HFFc6 (cell line): ENCODE results near the gene AQP6. TPM values are rescaled to one million over a fixed set of nuclear protein-coding genes. Genes with fewer than 3 reads are reported as not detected.
"Not testable (repeated sequence)": the region's sequence is repeated elsewhere in the genome, so short reads cannot be mapped to it uniquely, and the experiment has no call there.

Experiments
- DNase-seq: peaks from one replicate; pipeline ENCODE4 v3.0.0-alpha.2; 2018
- H3K27ac Mint-ChIP-seq: 2 replicates; pipeline ENCODE4 v1.8.0; 2020; ENCODE audit warnings: mild to moderate bottlenecking, mixed read lengths
- H3K27me3 Mint-ChIP-seq: 2 replicates; pipeline ENCODE4 v1.8.0; 2021; ENCODE audit warnings: mild to moderate bottlenecking, moderate library complexity, mixed read lengths; ENCODE audit not compliant: insufficient read depth
- H3K36me3 Mint-ChIP-seq: 2 replicates; pipeline ENCODE4 v1.8.0; 2021; ENCODE audit warnings: low read depth, mixed read lengths
- H3K4me1 Mint-ChIP-seq: 2 replicates; pipeline ENCODE4 v1.8.0; 2020; ENCODE audit warnings: low read depth, mixed read lengths
- H3K4me3 Mint-ChIP-seq: 2 replicates; pipeline ENCODE4 v1.8.0; 2020; ENCODE audit warnings: mild to moderate bottlenecking, moderate library complexity, mixed read lengths
- H3K9me3 Mint-ChIP-seq: 2 replicates; pipeline ENCODE4 v1.8.0; 2020; ENCODE audit warnings: mild to moderate bottlenecking, mixed read lengths
- CTCF ChIP-seq: fragments of 200-600 bp; sonication (generic); IDR thresholded peaks from 2 replicates; pipeline ENCODE4 v1.5.0; 2021; ENCODE audit warnings: antibody characterized with exemption, mild to moderate bottlenecking
- total RNA-seq, 6 experiments: library from RNA; stranded (reverse); fragmentation: NEBNext Ultra II Directional; extraction: Animal tissue kit (Norgen Biotek cat#: 25700); gene quantifications; 2 replicates in 1 of 6; 3 replicates in 5 of 6; pipeline ENCODE4 v1.2.3, GENCODE V29; 2021

Gene AQP6
- total RNA-seq, 6 experiments from 2014 or later = not detected

- no peak for DNase-seq
- Mint-ChIP-seq H3K36me3 (peaks cover 11% of the 10 kb centered on the region; the same call in 1 of the 2 replicates), H3K4me3 (no peak overlapping the region), H3K27ac (no peak overlapping the region), H3K9me3 (no peaks in the 10 kb centered on the region), H3K4me1 (peaks cover 45% of the 10 kb centered on the region), H3K27me3 (no peaks in the 10 kb centered on the region)
- TF ChIP-seq CTCF = no peak
These were observed 13.2 kb downstream of the AQP6 start for GRCh38 chr12:49985981-49986380.

DNA sequence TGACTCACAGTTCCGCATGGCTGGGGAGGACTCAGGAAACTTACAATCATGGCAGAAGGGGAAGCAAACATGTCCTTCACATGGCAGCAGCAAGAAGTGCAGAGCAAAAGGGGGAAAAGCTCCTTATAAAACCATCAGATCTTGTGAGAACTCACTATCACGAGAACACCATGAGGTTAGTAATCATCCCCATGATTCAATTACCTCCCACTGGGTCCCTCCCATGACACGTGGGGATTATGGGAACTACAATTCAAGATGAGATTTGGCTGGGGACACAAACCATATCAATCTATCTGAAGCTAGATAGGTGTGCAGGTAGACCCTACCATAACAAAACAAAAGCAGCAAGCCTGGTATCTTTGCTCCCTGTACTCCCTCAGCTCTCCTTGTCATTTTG is 13.7 kb downstream of the AQP6 start:
- peaks cover 45% of the 10 kb centered on the region for H3K4me1 Mint-ChIP-seq
- H3K36me3 Mint-ChIP-seq = peaks cover 11% of the 10 kb centered on the region; the same call in 1 of the 2 replicates
- H3K27me3 Mint-ChIP-seq, H3K4me3 Mint-ChIP-seq, H3K9me3 Mint-ChIP-seq, H3K27ac Mint-ChIP-seq, DNase-seq: not testable (repeated sequence)

DNA sequence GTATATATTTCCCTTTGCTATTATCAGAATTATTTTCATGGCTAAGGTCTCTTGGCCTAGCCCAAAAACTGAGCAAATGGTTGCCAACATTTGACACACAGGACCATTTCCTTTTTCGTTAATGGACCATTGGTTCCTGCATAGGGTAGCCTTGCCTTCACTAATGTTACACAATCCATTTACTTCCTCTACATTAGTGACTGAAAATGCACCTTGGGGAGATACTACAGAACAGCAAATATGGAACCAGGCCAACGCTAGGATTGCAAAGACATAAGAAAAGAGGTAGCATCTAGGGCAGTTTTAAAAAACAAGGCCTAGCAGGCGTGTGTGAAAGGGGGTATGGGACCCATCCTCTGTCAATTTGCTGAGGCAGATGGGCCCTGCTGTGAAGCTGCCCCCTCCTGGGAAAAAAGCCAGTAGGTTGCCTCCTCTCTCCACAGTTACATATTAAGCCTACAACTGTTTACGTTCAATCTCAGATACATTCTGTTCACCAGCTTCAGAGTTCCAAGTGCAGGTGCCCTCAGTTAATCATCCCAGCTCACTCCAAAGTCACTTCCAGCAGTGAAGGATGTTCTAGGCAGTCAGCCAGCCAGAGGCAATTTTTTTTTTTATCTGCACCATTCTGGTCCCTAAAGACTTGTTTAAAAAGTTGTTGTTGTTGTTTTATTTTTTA is 15.0 kb downstream of the AQP6 start:
- DNase-seq = no peak
- Mint-ChIP-seq H3K27ac (no peak overlapping the region), H3K4me1 (peaks cover 37% of the 10 kb centered on the region), H3K27me3 (no peaks in the 10 kb centered on the region), H3K9me3 (no peaks in the 10 kb centered on the region), H3K36me3 (peaks cover 17% of the 10 kb centered on the region), H3K4me3 (no peak overlapping the region)
- TF ChIP-seq CTCF = no peak

- not testable (repeated sequence) for H3K4me3 Mint-ChIP-seq, H3K27ac Mint-ChIP-seq, DNase-seq, H3K27me3 Mint-ChIP-seq, H3K9me3 Mint-ChIP-seq
- Mint-ChIP-seq H3K36me3 (peaks cover 28% of the 10 kb centered on the region), H3K4me1 (peaks cover 22% of the 10 kb centered on the region)
These were observed 16.7 kb downstream of the AQP6 start for GRCh38 chr12:49989400-49989799.

DNA sequence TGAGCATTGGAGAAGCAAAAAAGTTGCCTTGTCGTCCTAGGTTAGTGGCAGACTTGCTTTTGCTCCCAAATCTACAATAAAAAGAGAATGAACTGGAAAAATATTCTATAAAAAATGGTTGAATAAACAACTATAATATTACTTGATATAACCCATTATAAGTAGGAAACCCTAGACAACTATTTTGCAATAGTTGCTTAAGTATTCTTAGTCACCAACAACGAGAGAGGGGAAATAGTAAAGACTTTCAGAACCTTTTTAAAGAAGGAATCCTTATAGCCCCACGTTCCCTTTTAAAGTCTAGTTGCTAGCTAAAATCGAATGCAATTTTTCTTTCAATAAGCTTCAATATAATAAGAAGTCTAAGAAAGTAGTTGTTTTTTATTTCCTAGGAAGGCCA is 17.5 kb downstream of the AQP6 start:
- H3K36me3 Mint-ChIP-seq = peaks cover 35% of the 10 kb centered on the region
- no peak overlapping the region for H3K4me3 Mint-ChIP-seq
- no peak for DNase-seq
- no peak overlapping the region for H3K27ac Mint-ChIP-seq
- no peak for TF ChIP-seq CTCF
- no peaks in the 10 kb centered on the region; the same call in 1 of the 2 replicates for H3K27me3 Mint-ChIP-seq
- H3K9me3 Mint-ChIP-seq = no peaks in the 10 kb centered on the region
- peaks cover 13% of the 10 kb centered on the region for H3K4me1 Mint-ChIP-seq

- Mint-ChIP-seq H3K27me3 (no peaks in the 10 kb centered on the region; the same call in none of the 2 replicates), H3K36me3 (peaks cover 37% of the 10 kb centered on the region), H3K9me3 (no peaks in the 10 kb centered on the region), H3K4me3 (no peak overlapping the region), H3K27ac (no peak overlapping the region), H3K4me1 (peaks cover 6% of the 10 kb centered on the region; the same call in 1 of the 2 replicates)
- no peak for DNase-seq
- TF ChIP-seq CTCF = no peak
These were observed 25.7 kb downstream of the AQP6 start for GRCh38 chr12:49998453-49998852.
